Upper lobe of left lung (tissue), 6 donors: ENCODE data around the gene AMIGO1. TPM values are rescaled to one million over a fixed set of nuclear protein-coding genes. Genes with fewer than 3 reads are reported as not detected.
A peak's percentile ranks its signal among the peaks of the same experiment; 100 is the strongest.

ENCODE experiments used
- ATAC-seq, 2 donors: fragments of 200-7000 bp; cut with Tn5 transposase; one replicate each; pipeline ENCODE4 v1.9.1; 2022; ENCODE audit warnings: mild to moderate bottlenecking in 2 of 2, moderate library complexity in 2 of 2; ENCODE audit not compliant: low FRiP score in 2 of 2
- DNase-seq, 2 donors: peaks; one replicate each; pipeline ENCODE4 v3.0.0-alpha.2; 2019 to 2020
- H3K27ac ChIP-seq, 4 donors: fragments of 200-600 bp; sonication (generic); one replicate each; pipeline ENCODE4 v1.5.1; 2016 to 2019
- H3K27me3 ChIP-seq, 4 donors: fragments of 200-600 bp; sonication (generic); one replicate each; pipeline ENCODE4 v1.5.1; 2017 to 2019
- H3K36me3 ChIP-seq, 4 donors: fragments of 200-600 bp; sonication (generic); one replicate each; pipeline ENCODE4 v1.5.1; 2016 to 2019
- H3K4me1 ChIP-seq, 4 donors: fragments of 200-600 bp; sonication (generic); one replicate each; pipeline ENCODE4 v1.5.1; 2018 to 2019
- H3K4me3 ChIP-seq, 4 donors: fragments of 200-600 bp; sonication (generic); one replicate each; pipeline ENCODE4 v1.5.1; 2017 to 2019; ENCODE audit warnings: mild to moderate bottlenecking in 2 of 4, moderate library complexity in 1 of 4
- H3K9me3 ChIP-seq, 4 donors: fragments of 200-600 bp; sonication (generic); one replicate each; pipeline ENCODE4 v1.5.1; 2018 to 2019
- CTCF ChIP-seq, 6 experiments: fragments of 450-650 bp in 4 of 6; fragments of 200-600 bp in 2 of 6; sonication (generic) in 2 of 6; IDR thresholded peaks; one replicate each; pipeline ENCODE4 v1.5.1; 2016 to 2019; ENCODE audit warnings: antibody characterized with exemption in 6 of 6
- EP300 ChIP-seq, 4 donors: sonication (generic); formaldehyde crosslinking; IDR thresholded peaks; one replicate each; pipeline ENCODE4 v1.5.1; 2017; ENCODE audit warnings: antibody characterized with exemption in 4 of 4, control low read depth in 2 of 4
- POLR2A ChIP-seq, 4 donors: fragments of 450-650 bp; IDR thresholded peaks; one replicate each; pipeline ENCODE4 v1.5.1; 2016 to 2017; ENCODE audit warnings: antibody characterized with exemption in 4 of 4, mild to moderate bottlenecking in 2 of 4
- POLR2AphosphoS5 ChIP-seq, 2 donors: sonication (generic); formaldehyde crosslinking; IDR thresholded peaks; one replicate each; pipeline ENCODE4 v1.5.1; 2017; ENCODE audit warnings: antibody characterized with exemption in 2 of 2
- WGBS, 2 donors: methylation state at CpG; one replicate each; pipeline ENCODE4 v1.1.5; 2017 to 2018; 5-methylcytosine and 5-hydroxymethylcytosine counted together
- total RNA-seq, 6 donors: library from RNA; depleted of rRNA in 4 of 6; stranded (reverse); fragments of >200 nt in 4 of 6; gene quantifications; one replicate each; pipeline versions ENCODE4 v1.1.0 to v1.2.1, GENCODE V29; 2016 to 2021
- donor health status: DM: no; HTN: no; CAD: no; lungs with moderate emphysema.
- donor health status: DM: no; HTN: yes; CAD: no; lungs with severe emphysema.

Gene AMIGO1
- total RNA-seq, 6 donors from 2014 or later: 1.0 to 11.8 (median 8.3) TPM

- H3K36me3 ChIP-seq: peaks cover 0 to 34% (median 23%) of the 10 kb centered on the region in 4 donors
- no peaks in the 10 kb centered on the region for H3K9me3 ChIP-seq
- DNase-seq: peak; percentile 89 to 97
- WGBS, 2 donors: 0% methylated on average over 21 to 36 of the region's 44 CpGs
- peak; percentile 96 to 97 for ATAC-seq
- H3K27me3 ChIP-seq: peaks cover 0 to 3% (median 0%) of the 10 kb centered on the region in 4 donors
- H3K4me1 ChIP-seq: peaks cover 18 to 38% (median 20%) of the 10 kb centered on the region in 4 donors
- peak within 1 kb of the TSS; percentile 66 to 99 (median 98) for H3K4me3 ChIP-seq
- TF ChIP-seq POLR2AphosphoS5 (IDR thresholded peaks at IDR 0.05) (peak; percentile 75 to 81), CTCF (IDR thresholded peaks at IDR 0.05) (peak; percentile 92 to 99 (median 96)), EP300 (IDR thresholded peaks at IDR 0.05) (no peak), POLR2A (IDR thresholded peaks at IDR 0.05) (peak in 3 of 4 donors; percentile 42 to 76 (median 44))
- H3K27ac ChIP-seq: peak within 1 kb of the TSS; percentile 58 to 91 (median 85)
Measured at GRCh38 chr1:109493805-109494539, 15.6 kb downstream of the AMIGO1 start, which contains the start of gene CYB561D1. TSS of gene CYB561D1 (plus strand) at chr1:109494094. CDS start at chr1:109494140, 46 bp downstream.

- Histone ChIP-seq H3K36me3 (peaks cover 0 to 38% (median 24%) of the 10 kb centered on the region in 4 donors), H3K27ac (peak overlapping the region; percentile 58 to 91 (median 85)), H3K27me3 (peaks cover 0 to 3% (median 0%) of the 10 kb centered on the region in 4 donors), H3K4me1 (peaks cover 18 to 31% (median 18%) of the 10 kb centered on the region in 4 donors), H3K9me3 (no peaks in the 10 kb centered on the region), H3K4me3 (peak overlapping the region in 1 of 4 donors; percentile 99)
- WGBS, 2 donors: 70% methylated on average over 3 of the region's 4 CpGs; no CpG with 5 or more reads in 1 of the 2 donors
- no peak for TF ChIP-seq CTCF (IDR thresholded peaks at IDR 0.05)
- no peak for DNase-seq
- ATAC-seq: no peak
Measured at GRCh38 chr1:109493227-109493626, 16.3 kb downstream of the AMIGO1 start.

- WGBS, 2 donors: 68 to 73% methylated on average over 4 of the region's 4 CpGs
- H3K4me1 ChIP-seq: peaks cover 15 to 26% (median 18%) of the 10 kb centered on the region in 4 donors
Measured at GRCh38 chr1:109492779-109493178, 16.7 kb downstream of the AMIGO1 start.

GRCh38 chr1:109491372-109491771 is 18.2 kb downstream of the AMIGO1 start:
- H3K27ac ChIP-seq: no peak overlapping the region
- peaks cover 0 to 26% (median 13%) of the 10 kb centered on the region in 4 donors for H3K36me3 ChIP-seq
- WGBS, 2 donors: 89 to 96% methylated on average over 5 to 6 of the region's 8 CpGs
- TF ChIP-seq POLR2A (IDR thresholded peaks at IDR 0.05): no peak
- no peak for TF ChIP-seq EP300 (IDR thresholded peaks at IDR 0.05)
- H3K27me3 ChIP-seq: peaks cover 0 to 3% (median 0%) of the 10 kb centered on the region in 4 donors
- ATAC-seq: no peak
- no peak overlapping the region for H3K4me3 ChIP-seq
- H3K4me1 ChIP-seq: peaks cover 15 to 24% (median 18%) of the 10 kb centered on the region in 4 donors
- DNase-seq: peak in 1 of 2 donors; percentile 37
- H3K9me3 ChIP-seq: no peaks in the 10 kb centered on the region

More at GRCh38 chr1:109492779-109493178, 16.7 kb downstream of the AMIGO1 start:
- DNase-seq (no peak), ATAC-seq (no peak)
- Histone ChIP-seq H3K4me3 (no peak overlapping the region), H3K27ac (no peak overlapping the region), H3K9me3 (no peaks in the 10 kb centered on the region), H3K36me3 (peaks cover 0 to 38% (median 21%) of the 10 kb centered on the region in 4 donors), H3K27me3 (peaks cover 0 to 3% (median 0%) of the 10 kb centered on the region in 4 donors)
- TF ChIP-seq POLR2AphosphoS5 (IDR thresholded peaks at IDR 0.05) (no peak), EP300 (IDR thresholded peaks at IDR 0.05) (no peak)

- peaks cover 15 to 24% (median 18%) of the 10 kb centered on the region in 4 donors for H3K4me1 ChIP-seq
- 93 to 95% methylated on average over 11 of the region's 11 CpGs for WGBS, 2 donors
- H3K9me3 ChIP-seq: no peaks in the 10 kb centered on the region
- ATAC-seq (no peak), DNase-seq (peak in 1 of 2 donors; percentile 59)
- H3K36me3 ChIP-seq: peaks cover 0 to 21% (median 8%) of the 10 kb centered on the region in 4 donors
- TF ChIP-seq CTCF (IDR thresholded peaks at IDR 0.05): no peak
- TF ChIP-seq POLR2A (IDR thresholded peaks at IDR 0.05): no peak
- TF ChIP-seq POLR2AphosphoS5 (IDR thresholded peaks at IDR 0.05): no peak
- TF ChIP-seq EP300 (IDR thresholded peaks at IDR 0.05): no peak
- no peak overlapping the region for H3K27ac ChIP-seq
- no peak overlapping the region for H3K4me3 ChIP-seq
- H3K27me3 ChIP-seq: peaks cover 0 to 3% (median 0%) of the 10 kb centered on the region in 4 donors
Measured at GRCh38 chr1:109490934-109491302, 18.6 kb downstream of the AMIGO1 start.
